Central memory CD8-positive, alpha-beta T cell (primary cell): Measurements from ENCODE around the gene ACSM6.
"Not testable (repeated sequence)": the region's sequence is repeated elsewhere in the genome, so short reads cannot be mapped to it uniquely, and the experiment has no call there.

ENCODE experiments used
- ATAC-seq: fragments of 150-1000 bp; cut with Tn5 transposase; replicated peaks from 2 replicates; pipeline ENCODE4 v1.10.0; 2022; ENCODE audit warnings: mild to moderate bottlenecking, moderate FRiP score, moderate number of reproducible peaks; ENCODE audit not compliant: poor library complexity, severe bottlenecking; ENCODE audit errors: extremely low read depth
- DNase-seq, 2 donors: peaks; one replicate each; pipeline ENCODE4 v3.0.0; 2021; ENCODE audit warnings: low spot score in 2 of 2
- H3K27ac Mint-ChIP-seq: one replicate; pipeline ENCODE4 v1.8.0; 2022; ENCODE audit warnings: low read depth, mild to moderate bottlenecking, moderate library complexity, mixed read lengths
- H3K27me3 Mint-ChIP-seq: one replicate; pipeline ENCODE4 v1.8.0; 2022; ENCODE audit warnings: mixed read lengths
- H3K36me3 Mint-ChIP-seq: one replicate; pipeline ENCODE4 v1.8.0; 2022; ENCODE audit warnings: mild to moderate bottlenecking, moderate library complexity, mixed read lengths; ENCODE audit not compliant: insufficient read depth
- H3K4me1 Mint-ChIP-seq: one replicate; pipeline ENCODE4 v1.8.0; 2022; ENCODE audit warnings: mixed read lengths
- H3K4me3 Mint-ChIP-seq: one replicate; pipeline ENCODE4 v1.8.0; 2022; ENCODE audit warnings: mild to moderate bottlenecking, moderate library complexity, mixed read lengths
- H3K9me3 Mint-ChIP-seq: one replicate; pipeline ENCODE4 v1.8.0; 2022; ENCODE audit warnings: mixed read lengths

ACSM6 gene

GRCh38 chr10:95228934-95229723 lies 35.1 kb downstream of the ACSM6 start:
- H3K9me3 Mint-ChIP-seq, H3K27ac Mint-ChIP-seq, DNase-seq, H3K36me3 Mint-ChIP-seq, H3K4me1 Mint-ChIP-seq, ATAC-seq, H3K4me3 Mint-ChIP-seq: not testable (repeated sequence)
- peaks cover 16% of the 10 kb centered on the region for H3K27me3 Mint-ChIP-seq

- Mint-ChIP-seq H3K4me3 (peak overlapping the region; percentile 76), H3K27me3 (peaks cover 16% of the 10 kb centered on the region), H3K36me3 (peaks cover 3% of the 10 kb centered on the region), H3K4me1 (no peaks in the 10 kb centered on the region), H3K27ac (peak overlapping the region; percentile 59), H3K9me3 (no peaks in the 10 kb centered on the region)
- DNase-seq (no peak), ATAC-seq (no peak)
Measured at GRCh38 chr10:95229724-95230627, 35.9 kb downstream of the ACSM6 start.

GRCh38 chr10:95230677-95231586 lies 36.9 kb downstream of the ACSM6 start:
- ATAC-seq, DNase-seq, H3K4me1 Mint-ChIP-seq, H3K36me3 Mint-ChIP-seq, H3K9me3 Mint-ChIP-seq: not testable (repeated sequence)
- H3K4me3 Mint-ChIP-seq: peak overlapping the region; percentile 76
- peaks cover 16% of the 10 kb centered on the region for H3K27me3 Mint-ChIP-seq
- peak overlapping the region; percentile 59 for H3K27ac Mint-ChIP-seq

GRCh38 chr10:95233377-95234034 lies 39.5 kb downstream of the ACSM6 start:
- ATAC-seq: no peak
- DNase-seq: no peak
- Mint-ChIP-seq H3K4me3 (no peak overlapping the region), H3K9me3 (no peaks in the 10 kb centered on the region), H3K27ac (no peak overlapping the region), H3K4me1 (no peaks in the 10 kb centered on the region), H3K27me3 (peaks cover 16% of the 10 kb centered on the region), H3K36me3 (peaks cover 8% of the 10 kb centered on the region)

GRCh38 chr10:95234951-95235350 lies 40.9 kb downstream of the ACSM6 start:
- no peaks in the 10 kb centered on the region for H3K4me1 Mint-ChIP-seq
- H3K36me3 Mint-ChIP-seq: peaks cover 12% of the 10 kb centered on the region
- peaks cover 16% of the 10 kb centered on the region for H3K27me3 Mint-ChIP-seq
- H3K27ac Mint-ChIP-seq: no peak overlapping the region
- DNase-seq (no peak), ATAC-seq (no peak)
- H3K4me3 Mint-ChIP-seq: no peak overlapping the region
- H3K9me3 Mint-ChIP-seq: no peaks in the 10 kb centered on the region

GRCh38 chr10:95235676-95236067 lies 41.6 kb downstream of the ACSM6 start:
- DNase-seq (no peak), ATAC-seq (no peak)
- Mint-ChIP-seq H3K9me3 (no peaks in the 10 kb centered on the region), H3K36me3 (peaks cover 12% of the 10 kb centered on the region), H3K4me3 (no peak overlapping the region), H3K4me1 (no peaks in the 10 kb centered on the region), H3K27ac (no peak overlapping the region), H3K27me3 (peaks cover 9% of the 10 kb centered on the region)

GRCh38 chr10:95236068-95236903 lies 42.2 kb downstream of the ACSM6 start:
- peaks cover 3% of the 10 kb centered on the region for H3K27me3 Mint-ChIP-seq
- H3K9me3 Mint-ChIP-seq: no peaks in the 10 kb centered on the region
- no peak for ATAC-seq
- DNase-seq: no peak
- no peak overlapping the region for H3K27ac Mint-ChIP-seq
- peaks cover 12% of the 10 kb centered on the region for H3K36me3 Mint-ChIP-seq
- H3K4me1 Mint-ChIP-seq: no peaks in the 10 kb centered on the region
- no peak overlapping the region for H3K4me3 Mint-ChIP-seq

- Mint-ChIP-seq H3K4me3 (no peak overlapping the region), H3K27me3 (no peaks in the 10 kb centered on the region), H3K9me3 (no peaks in the 10 kb centered on the region), H3K27ac (peak overlapping the region; percentile 15), H3K4me1 (no peaks in the 10 kb centered on the region), H3K36me3 (peaks cover 12% of the 10 kb centered on the region)
- ATAC-seq (no peak), DNase-seq (no peak)
Measured at GRCh38 chr10:95237376-95238170, 43.5 kb downstream of the ACSM6 start.

- not testable (repeated sequence) for H3K9me3 Mint-ChIP-seq, H3K36me3 Mint-ChIP-seq, H3K4me1 Mint-ChIP-seq, ATAC-seq, H3K4me3 Mint-ChIP-seq, H3K27me3 Mint-ChIP-seq, H3K27ac Mint-ChIP-seq, DNase-seq
Measured at GRCh38 chr10:95240096-95240495, 46.1 kb downstream of the ACSM6 start.

GRCh38 chr10:95240811-95241210 lies 46.8 kb downstream of the ACSM6 start:
- H3K4me3 Mint-ChIP-seq: no peak overlapping the region
- no peaks in the 10 kb centered on the region for H3K9me3 Mint-ChIP-seq
- H3K27ac Mint-ChIP-seq: no peak overlapping the region
- H3K4me1 Mint-ChIP-seq: no peaks in the 10 kb centered on the region
- DNase-seq (no peak), ATAC-seq (no peak)
- H3K27me3 Mint-ChIP-seq: no peaks in the 10 kb centered on the region
- H3K36me3 Mint-ChIP-seq: peaks cover 9% of the 10 kb centered on the region

GRCh38 chr10:95241533-95241932 lies 47.5 kb downstream of the ACSM6 start:
- H3K4me1 Mint-ChIP-seq: no peaks in the 10 kb centered on the region
- no peak overlapping the region for H3K27ac Mint-ChIP-seq
- H3K4me3 Mint-ChIP-seq: no peak overlapping the region
- DNase-seq (no peak), ATAC-seq (no peak)
- no peaks in the 10 kb centered on the region for H3K9me3 Mint-ChIP-seq
- H3K27me3 Mint-ChIP-seq: no peaks in the 10 kb centered on the region
- H3K36me3 Mint-ChIP-seq: peaks cover 9% of the 10 kb centered on the region
